Astrocyte (in vitro differentiated cells and primary cell): ENCODE measurements around the gene MLST8.

ENCODE experiments used
- CTCF ChIP-seq: IDR thresholded peaks from 2 replicates; pipeline ENCODE4 v1.5.1; 2011; ENCODE audit warnings: low read depth, mild to moderate bottlenecking, inconsistent platforms, low read length, moderate library complexity; ENCODE audit not compliant: insufficient read depth
- EZH2 ChIP-seq: IDR thresholded peaks from 2 replicates; pipeline ENCODE4 v1.6.1; 2012; ENCODE audit warnings: mild to moderate bottlenecking, low read length, inconsistent platforms; ENCODE audit not compliant: insufficient read depth

- no peak for TF ChIP-seq EZH2
- no peak for TF ChIP-seq CTCF
Observed at GRCh38 chr16:2199621-2200139, 5.6 kb upstream of the MLST8 start.
